SU-DHL-6 (cell line): ENCODE results near the gene ORAI1.

ENCODE experiments used
- EZH2phosphoT487 ChIP-seq: fragments of 200-600 bp; sonication (generic), shearing (Covaris generic); conservative IDR thresholded peaks from 2 replicates; pipeline ENCODE4 v1.6.1; 2018; ENCODE audit warnings: mild to moderate bottlenecking, antibody characterized with exemption, low read length, moderate library complexity, mixed read lengths
- TF ChIP-seq, protein P1 (sequence below): fragments of 200-600 bp; sonication (generic); IDR thresholded peaks from one replicate; pipeline ENCODE4 v1.5.1; 2017; ENCODE audit warnings: antibody characterized with exemption, mild to moderate bottlenecking, low read length, moderate library complexity; ENCODE audit not compliant: insufficient read depth, poor library complexity, severe bottlenecking

DNA sequence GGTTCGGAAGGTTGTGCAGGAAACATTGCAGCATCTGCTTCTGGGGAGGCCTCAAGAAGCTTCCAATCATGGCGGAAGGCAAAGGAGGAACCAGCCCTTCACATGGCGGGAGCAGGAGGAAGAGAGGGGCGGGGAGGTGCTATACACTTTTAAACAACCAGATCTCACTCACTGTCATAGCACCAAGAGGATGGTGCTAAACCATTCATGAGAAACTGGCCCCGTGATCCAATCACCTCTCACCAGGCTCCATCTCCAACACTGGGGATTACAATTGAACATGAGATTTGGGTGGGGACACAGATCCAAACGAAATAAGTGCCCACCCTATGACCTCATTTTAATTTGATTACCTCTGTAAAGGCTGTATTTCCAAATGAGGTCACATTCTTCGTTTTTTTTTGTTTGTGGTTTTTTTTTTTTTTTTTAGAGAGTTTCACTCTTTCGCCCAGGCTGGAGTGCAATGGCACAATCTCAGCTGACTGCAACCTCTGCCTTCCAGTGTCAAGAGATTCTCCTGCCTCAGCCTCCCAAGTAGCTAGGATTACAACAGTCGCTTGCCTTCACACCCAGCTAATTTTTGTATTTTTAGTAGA, 11.4 kb upstream of the ORAI1 start:
- TF ChIP-seq, protein P1, sequence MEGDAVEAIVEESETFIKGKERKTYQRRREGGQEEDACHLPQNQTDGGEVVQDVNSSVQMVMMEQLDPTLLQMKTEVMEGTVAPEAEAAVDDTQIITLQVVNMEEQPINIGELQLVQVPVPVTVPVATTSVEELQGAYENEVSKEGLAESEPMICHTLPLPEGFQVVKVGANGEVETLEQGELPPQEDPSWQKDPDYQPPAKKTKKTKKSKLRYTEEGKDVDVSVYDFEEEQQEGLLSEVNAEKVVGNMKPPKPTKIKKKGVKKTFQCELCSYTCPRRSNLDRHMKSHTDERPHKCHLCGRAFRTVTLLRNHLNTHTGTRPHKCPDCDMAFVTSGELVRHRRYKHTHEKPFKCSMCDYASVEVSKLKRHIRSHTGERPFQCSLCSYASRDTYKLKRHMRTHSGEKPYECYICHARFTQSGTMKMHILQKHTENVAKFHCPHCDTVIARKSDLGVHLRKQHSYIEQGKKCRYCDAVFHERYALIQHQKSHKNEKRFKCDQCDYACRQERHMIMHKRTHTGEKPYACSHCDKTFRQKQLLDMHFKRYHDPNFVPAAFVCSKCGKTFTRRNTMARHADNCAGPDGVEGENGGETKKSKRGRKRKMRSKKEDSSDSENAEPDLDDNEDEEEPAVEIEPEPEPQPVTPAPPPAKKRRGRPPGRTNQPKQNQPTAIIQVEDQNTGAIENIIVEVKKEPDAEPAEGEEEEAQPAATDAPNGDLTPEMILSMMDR: no peak
- no peak for TF ChIP-seq EZH2phosphoT487
